Thyroid gland (tissue), 4 donors: ENCODE measurements around the gene TCF12. TPM values are rescaled to one million over a fixed set of nuclear protein-coding genes. Genes with fewer than 3 reads are reported as not detected.

Source experiments
- DNase-seq, 2 donors: peaks; one replicate each; pipeline ENCODE4 v3.0.0-alpha.2; 2019
- H3K27ac ChIP-seq, 3 donors: fragments of 200-600 bp; sonication (generic); 1 replicate in 2 of 3; 2 replicates in 1 of 3; pipeline ENCODE4 v1.5.1; 2016 to 2019; ENCODE audit warnings: mild to moderate bottlenecking in 1 of 3, moderate library complexity in 1 of 3
- H3K27me3 ChIP-seq: fragments of 200-600 bp; sonication (generic); one replicate; pipeline ENCODE4 v1.5.1; 2019
- H3K36me3 ChIP-seq, 2 donors: fragments of 200-600 bp; sonication (generic); one replicate each; pipeline ENCODE4 v1.5.1; 2016 to 2019
- H3K4me1 ChIP-seq, 2 donors: fragments of 200-600 bp; sonication (generic); one replicate each; pipeline ENCODE4 v1.5.1; 2017 to 2019
- H3K4me3 ChIP-seq, 3 donors: fragments of 200-600 bp; sonication (generic); replicated peaks in 1 of 3; 1 replicate in 2 of 3; 2 replicates in 1 of 3; pipeline ENCODE4 v1.5.1; 2016; ENCODE audit warnings: mild to moderate bottlenecking in 1 of 3
- H3K9me3 ChIP-seq: fragments of 200-600 bp; sonication (generic); one replicate; pipeline ENCODE4 v1.5.1; 2017
- POLR2A ChIP-seq, 2 donors: fragments of 450-650 bp; IDR thresholded peaks; one replicate each; pipeline ENCODE4 v1.6.1; 2017; ENCODE audit warnings: antibody characterized with exemption in 2 of 2, mild to moderate bottlenecking in 2 of 2, moderate library complexity in 1 of 2
- WGBS, 2 donors: methylation state at CpG; one replicate each; pipeline ENCODE4 v1.1.5; 2017; 5-methylcytosine and 5-hydroxymethylcytosine counted together
- intact Hi-C: fragments of 100-400 bp; cut with DNase I; formaldehyde crosslinking; loops from one replicate; pipeline ENCODE4 v1.15.1; 2023
- total RNA-seq, 4 donors: library from RNA; depleted of rRNA; stranded (reverse); fragments of >200 nt; gene quantifications; one replicate each; pipeline ENCODE4 v1.2.3, GENCODE V29; 2016
- TF ChIP-seq, protein P1 (sequence below), 6 experiments: fragments of 200-600 bp in 3 of 6; fragments of 450-650 bp in 3 of 6; sonication (generic) in 3 of 6; IDR thresholded peaks; one replicate each; pipeline ENCODE4 v1.5.1; 2016 to 2019; ENCODE audit warnings: antibody characterized with exemption in 6 of 6, mild to moderate bottlenecking in 2 of 6, inconsistent platforms in 1 of 6, moderate library complexity in 1 of 6

TCF12 gene
- total RNA-seq, 4 donors from 2014 or later = 54.8 to 156 (median 108) TPM

DNA sequence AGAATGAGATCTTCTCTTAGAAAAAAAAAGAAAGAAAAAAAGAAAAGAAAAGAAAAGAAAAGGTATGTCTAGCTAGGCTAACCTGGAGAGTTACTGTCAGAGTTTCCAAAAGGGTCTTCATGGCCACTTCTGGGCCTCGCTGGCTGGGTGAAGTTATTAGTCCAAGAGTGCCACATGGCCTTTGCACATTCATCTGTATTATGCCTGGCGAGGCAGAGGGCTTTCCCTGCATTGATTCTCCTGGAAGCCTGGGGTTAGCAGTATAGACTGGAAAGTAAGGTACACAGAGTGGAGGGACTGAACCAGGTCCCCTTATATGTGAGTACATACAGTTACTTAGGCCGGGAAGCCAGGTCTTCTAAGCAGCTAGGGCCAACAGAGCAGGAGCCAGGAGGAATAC is 403.0 kb downstream of the TCF12 start:
- Histone ChIP-seq H3K4me1 (peaks cover 0 to 14% of the 10 kb centered on the region in 2 donors), H3K4me3 (no peak overlapping the region), H3K9me3 (no peaks in the 10 kb centered on the region), H3K27ac (no peak overlapping the region), H3K36me3 (no peaks in the 10 kb centered on the region), H3K27me3 (no peaks in the 10 kb centered on the region)
- intact Hi-C loops = no loop called here
- no peak for DNase-seq
- 97 to 100% methylated on average over 3 of the region's 3 CpGs for WGBS, 2 donors
- TF ChIP-seq, protein P1, sequence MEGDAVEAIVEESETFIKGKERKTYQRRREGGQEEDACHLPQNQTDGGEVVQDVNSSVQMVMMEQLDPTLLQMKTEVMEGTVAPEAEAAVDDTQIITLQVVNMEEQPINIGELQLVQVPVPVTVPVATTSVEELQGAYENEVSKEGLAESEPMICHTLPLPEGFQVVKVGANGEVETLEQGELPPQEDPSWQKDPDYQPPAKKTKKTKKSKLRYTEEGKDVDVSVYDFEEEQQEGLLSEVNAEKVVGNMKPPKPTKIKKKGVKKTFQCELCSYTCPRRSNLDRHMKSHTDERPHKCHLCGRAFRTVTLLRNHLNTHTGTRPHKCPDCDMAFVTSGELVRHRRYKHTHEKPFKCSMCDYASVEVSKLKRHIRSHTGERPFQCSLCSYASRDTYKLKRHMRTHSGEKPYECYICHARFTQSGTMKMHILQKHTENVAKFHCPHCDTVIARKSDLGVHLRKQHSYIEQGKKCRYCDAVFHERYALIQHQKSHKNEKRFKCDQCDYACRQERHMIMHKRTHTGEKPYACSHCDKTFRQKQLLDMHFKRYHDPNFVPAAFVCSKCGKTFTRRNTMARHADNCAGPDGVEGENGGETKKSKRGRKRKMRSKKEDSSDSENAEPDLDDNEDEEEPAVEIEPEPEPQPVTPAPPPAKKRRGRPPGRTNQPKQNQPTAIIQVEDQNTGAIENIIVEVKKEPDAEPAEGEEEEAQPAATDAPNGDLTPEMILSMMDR (IDR thresholded peaks at IDR 0.05) = no peak
- no peak for TF ChIP-seq POLR2A (IDR thresholded peaks at IDR 0.05)

DNA sequence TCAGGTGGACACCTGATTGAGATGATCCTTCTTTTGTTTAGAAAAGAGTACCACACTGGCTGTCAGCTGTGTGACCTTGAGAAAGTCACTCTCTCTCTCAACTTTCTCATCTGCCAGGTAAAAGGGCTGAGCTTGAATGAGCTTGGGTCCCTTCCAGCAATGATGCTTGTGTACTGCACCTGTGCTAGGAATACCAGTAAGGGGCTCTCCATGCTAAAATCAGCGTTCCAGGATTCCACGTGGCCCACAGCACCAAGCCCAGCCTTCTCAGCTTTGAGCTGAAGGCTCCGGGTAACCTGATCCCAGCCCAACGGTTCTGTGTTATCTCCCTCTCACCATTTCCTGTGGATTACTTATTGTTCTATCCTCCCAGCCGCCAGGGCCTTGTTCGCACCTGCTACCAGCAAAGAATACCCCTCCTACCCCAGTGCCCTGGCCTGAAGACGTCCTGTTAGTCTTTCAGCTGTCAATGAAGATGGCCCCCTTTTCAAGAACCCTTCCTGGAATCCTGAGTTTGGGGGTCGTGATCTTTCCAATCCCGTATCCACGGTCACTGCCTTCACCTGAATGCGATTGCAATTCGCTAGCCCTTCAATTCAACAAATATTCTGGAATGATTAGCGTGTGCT is 403.6 kb downstream of the TCF12 start:
- Histone ChIP-seq H3K36me3 (no peaks in the 10 kb centered on the region), H3K4me1 (peaks cover 0 to 14% of the 10 kb centered on the region in 2 donors), H3K27me3 (no peaks in the 10 kb centered on the region), H3K27ac (no peak overlapping the region), H3K4me3 (no peak overlapping the region), H3K9me3 (no peaks in the 10 kb centered on the region)
- 78 to 83% methylated on average over 13 of the region's 13 CpGs for WGBS, 2 donors
- DNase-seq = no peak
- intact Hi-C loops = no loop called here
- no peak for TF ChIP-seq POLR2A (IDR thresholded peaks at IDR 0.05)
- TF ChIP-seq, protein P1 (IDR thresholded peaks at IDR 0.05) = no peak

DNA sequence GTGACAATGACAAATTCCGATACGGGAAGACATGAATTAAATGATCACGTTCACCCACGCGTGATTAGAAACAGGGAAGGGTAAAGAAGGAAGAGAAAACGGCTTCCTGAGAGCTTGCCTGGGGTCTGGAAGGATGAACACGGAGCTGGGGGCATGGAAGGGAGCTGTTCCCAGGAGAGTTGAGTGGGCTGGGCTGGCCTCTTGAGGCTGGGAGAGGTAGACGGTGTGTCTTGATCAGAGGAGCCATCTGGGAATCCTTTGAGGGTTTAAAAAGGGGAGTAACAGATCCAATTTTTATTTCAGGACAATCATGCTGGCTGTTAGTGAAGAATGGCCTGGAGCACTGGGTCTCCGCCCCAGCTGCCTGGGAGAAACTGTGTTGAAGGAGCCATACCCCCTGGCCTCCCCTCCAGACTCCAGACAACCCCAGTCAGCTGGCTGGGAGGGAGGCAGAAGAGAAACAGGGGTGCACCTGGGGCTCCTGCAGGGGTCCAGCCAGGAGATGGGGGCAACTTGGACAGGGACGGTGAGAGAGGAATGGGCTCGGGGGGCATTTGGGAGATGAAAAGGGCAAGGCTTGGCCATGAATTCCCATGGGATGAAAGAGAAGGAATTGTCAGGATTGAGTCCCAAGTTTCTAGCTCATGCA is 404.3 kb downstream of the TCF12 start:
- DNase-seq = no peak
- H3K4me3 ChIP-seq = no peak overlapping the region
- H3K27ac ChIP-seq = no peak overlapping the region
- 93 to 94% methylated on average over 11 of the region's 11 CpGs for WGBS, 2 donors
- H3K27me3 ChIP-seq = no peaks in the 10 kb centered on the region
- intact Hi-C loops = no loop called here
- peaks cover 0 to 14% of the 10 kb centered on the region in 2 donors for H3K4me1 ChIP-seq
- no peaks in the 10 kb centered on the region for H3K36me3 ChIP-seq
- H3K9me3 ChIP-seq = no peaks in the 10 kb centered on the region
- TF ChIP-seq POLR2A (IDR thresholded peaks at IDR 0.05) = no peak
- TF ChIP-seq, protein P1 (IDR thresholded peaks at IDR 0.05) = no peak

DNA sequence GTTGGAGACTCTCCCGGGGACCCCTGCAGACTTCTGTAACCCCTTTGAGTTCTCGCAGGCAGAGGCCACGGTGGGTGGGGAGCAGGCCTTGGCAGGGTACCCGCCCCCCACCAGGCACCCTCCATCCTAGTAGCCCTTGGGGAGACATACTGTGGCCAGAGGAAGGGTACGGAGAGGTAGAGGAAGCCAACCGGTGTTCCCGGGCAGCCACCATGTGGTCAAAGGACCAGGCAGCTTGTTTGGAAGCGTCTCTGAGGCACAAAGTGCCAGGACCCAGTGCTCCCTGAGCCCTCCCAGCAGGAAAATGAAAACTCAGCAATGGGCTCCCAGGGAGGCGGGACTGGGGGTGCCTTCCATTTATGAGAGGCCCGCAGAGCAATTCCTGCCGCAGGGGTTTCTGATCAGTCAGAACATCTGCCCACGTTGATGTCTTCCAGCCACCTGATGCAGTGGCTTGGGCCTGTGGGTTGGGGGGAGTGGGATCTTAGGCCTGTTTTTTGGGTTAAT is 404.9 kb downstream of the TCF12 start:
- no peak overlapping the region for H3K27ac ChIP-seq
- no peak for DNase-seq
- no peaks in the 10 kb centered on the region for H3K36me3 ChIP-seq
- WGBS, 2 donors = 93 to 95% methylated on average over 12 of the region's 12 CpGs
- peaks cover 0 to 14% of the 10 kb centered on the region in 2 donors for H3K4me1 ChIP-seq
- no peak overlapping the region for H3K4me3 ChIP-seq
- no peaks in the 10 kb centered on the region for H3K9me3 ChIP-seq
- intact Hi-C loops = no loop called here
- H3K27me3 ChIP-seq = no peaks in the 10 kb centered on the region
- TF ChIP-seq POLR2A (IDR thresholded peaks at IDR 0.05) = no peak
- TF ChIP-seq, protein P1 (IDR thresholded peaks at IDR 0.05) = no peak
